ENCODE measurements around the gene PIN4. TPM values are rescaled to one million over a fixed set of nuclear protein-coding genes. Genes with fewer than 3 reads are reported as not detected.
"Not testable (repeated sequence)": the region's sequence is repeated elsewhere in the genome, so short reads cannot be mapped to it uniquely, and the experiment has no call there.

PIN4 gene
- total RNA-seq, 1 donor, result 1.3 TPM

- no peak for DNase-seq (ENCODE audit: low read depth in 2 of 3, low spot score in 2 of 3)
Measured at GRCh38 chrX:72201836-72202536, 20.4 kb downstream of the PIN4 start.

DNA sequence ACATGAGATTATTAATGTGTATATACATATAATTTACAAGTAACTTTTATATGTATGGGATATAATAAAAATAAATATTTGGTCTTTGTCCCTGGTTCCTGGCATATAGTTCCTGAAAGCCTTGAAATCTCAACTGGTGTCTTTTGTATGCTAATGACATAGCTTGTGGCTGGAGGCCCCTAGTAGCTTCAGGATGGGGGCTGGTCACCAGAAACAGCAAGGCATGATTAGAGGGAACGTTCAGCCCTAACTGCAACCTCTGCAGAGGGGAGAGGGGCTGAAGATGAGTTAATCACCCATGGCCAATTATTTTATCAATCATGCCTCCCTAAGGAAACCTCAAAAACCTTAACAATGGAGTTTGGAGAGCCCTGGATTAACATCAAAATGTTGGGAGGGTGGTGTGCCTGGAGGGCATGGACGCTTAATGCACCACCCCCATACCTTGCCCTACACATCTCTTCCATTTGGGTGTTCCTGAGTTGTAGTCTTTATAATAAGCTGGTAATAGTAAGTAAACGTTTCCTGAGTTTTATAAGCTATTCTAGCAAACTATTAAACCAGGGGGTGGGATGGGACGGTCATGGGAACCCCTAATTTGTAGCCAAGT lies 21.3 kb downstream of the PIN4 start:
- DNase-seq (ENCODE audit: low read depth in 2 of 3, low spot score in 2 of 3), result no peak

DNA sequence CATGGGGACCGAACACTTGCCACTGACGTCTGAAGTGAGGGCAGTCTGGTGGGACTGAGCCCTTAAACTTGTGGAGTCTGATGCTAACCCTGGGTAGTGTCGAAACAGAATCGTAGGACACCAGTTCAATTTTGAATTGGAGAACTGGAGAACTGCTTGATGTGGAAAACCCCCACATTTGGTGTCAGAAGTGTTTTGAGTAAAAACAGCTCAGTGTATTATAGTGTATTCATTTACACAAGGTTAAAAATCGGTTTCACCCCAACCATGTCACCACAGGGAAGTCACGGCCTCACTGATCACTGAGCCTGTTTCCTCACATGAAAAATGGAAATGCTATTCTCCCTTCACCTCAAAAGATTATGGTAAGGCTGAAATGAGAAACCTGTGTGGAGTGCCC lies 21.9 kb downstream of the PIN4 start:
- no peak for DNase-seq (ENCODE audit: low read depth in 2 of 3, low spot score in 2 of 3)

DNA sequence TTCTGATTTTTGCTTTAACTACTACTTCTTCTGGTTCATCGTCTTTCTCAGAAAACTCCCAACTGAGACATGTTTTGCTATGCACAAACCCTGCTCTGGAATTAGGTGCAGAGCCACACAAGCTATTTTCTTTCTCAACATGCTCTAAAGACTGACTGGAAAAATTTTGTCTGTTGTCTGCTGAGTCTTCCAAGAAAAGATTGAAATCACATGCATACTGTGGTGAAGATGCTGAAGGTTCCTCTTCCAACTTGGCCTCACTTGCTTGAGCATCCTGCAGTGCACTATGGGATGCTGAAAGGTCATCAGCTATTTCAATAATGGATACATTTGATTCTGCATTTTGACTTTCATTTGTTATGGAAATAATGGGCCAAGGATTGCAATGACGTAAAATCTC lies 24.1 kb downstream of the PIN4 start:
- DNase-seq (ENCODE audit: low read depth in 2 of 3, low spot score in 2 of 3), result no peak

DNA sequence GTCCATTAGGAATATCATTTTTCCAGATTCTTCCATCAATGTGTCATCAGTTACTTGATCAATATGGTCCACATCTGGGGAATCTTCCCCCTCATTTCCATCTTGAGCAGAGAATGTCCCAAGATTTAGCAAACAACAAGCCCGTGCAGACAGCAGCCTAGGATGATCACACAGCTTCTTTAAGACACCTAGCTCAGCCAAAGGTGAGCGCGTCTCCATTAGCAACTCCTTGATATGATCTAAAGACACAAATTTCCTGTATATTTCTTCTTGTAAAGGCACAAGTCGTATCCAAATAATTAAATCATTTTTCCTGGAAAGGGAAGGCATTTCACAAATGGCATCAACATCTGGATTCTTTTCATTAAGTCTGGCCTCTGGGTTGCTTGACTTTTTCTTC lies 25.8 kb downstream of the PIN4 start:
- DNase-seq (ENCODE audit: low read depth in 2 of 3, low spot score in 2 of 3), result no peak

DNA sequence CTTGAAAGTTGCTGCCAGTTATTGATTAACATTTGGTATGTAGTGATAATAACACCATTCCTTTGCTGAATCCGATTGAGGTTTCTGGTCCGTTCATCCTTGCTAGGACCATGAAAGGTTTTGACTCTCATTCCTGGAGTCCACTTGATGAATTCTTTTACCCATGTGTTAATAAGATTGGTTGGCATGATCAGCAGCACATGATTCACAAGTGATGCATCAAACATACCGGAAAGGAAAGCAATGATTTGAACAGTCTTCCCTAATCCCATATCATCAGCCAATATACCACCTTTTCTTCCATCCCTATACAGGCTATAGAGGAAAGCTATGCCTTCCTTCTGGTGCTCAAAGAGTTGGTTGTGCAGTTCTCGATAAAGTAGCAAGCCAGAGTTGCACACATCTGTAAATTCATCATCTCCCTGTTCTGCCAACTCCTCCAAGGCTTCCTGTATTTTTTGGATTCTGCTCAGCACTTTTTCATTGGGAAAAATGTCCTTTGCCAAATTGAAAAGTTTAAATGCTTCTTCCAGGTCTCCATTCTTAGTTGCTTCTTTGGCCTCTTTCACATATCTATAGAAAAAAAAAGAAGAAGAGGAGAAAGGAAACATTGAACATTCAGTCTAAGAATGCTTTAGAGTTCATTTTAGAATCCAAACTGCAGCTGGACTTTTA lies 26.7 kb downstream of the PIN4 start:
- DNase-seq (ENCODE audit: low read depth in 2 of 3, low spot score in 2 of 3), result no peak

- DNase-seq (ENCODE audit: low read depth in 2 of 3, low spot score in 2 of 3), result no peak
Measured at GRCh38 chrX:72216973-72217372, 35.4 kb downstream of the PIN4 start.

DNA sequence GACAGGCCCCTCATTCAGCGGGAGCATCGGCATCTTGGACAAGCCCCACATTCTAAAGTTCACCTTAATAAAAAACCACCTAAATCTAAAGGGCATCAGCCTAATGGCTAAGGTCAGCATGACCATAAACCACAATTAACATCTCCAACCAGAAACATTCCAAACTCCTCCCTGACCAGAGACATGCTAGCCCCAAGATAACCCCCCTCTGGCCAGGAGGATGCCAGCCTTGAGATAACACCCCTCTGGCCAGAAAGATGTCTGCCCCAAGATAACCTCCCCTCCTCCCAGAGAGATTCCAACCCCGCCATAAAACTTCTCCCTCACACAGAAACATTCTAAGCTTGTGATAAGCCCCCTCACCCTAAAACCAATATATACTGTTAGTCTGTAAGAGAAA lies 38.8 kb downstream of the PIN4 start:
- not testable (repeated sequence) for DNase-seq (ENCODE audit: low read depth in 2 of 3, low spot score in 2 of 3)

- DNase-seq (ENCODE audit: low read depth in 2 of 3, low spot score in 2 of 3), result no peak
Measured at GRCh38 chrX:72230290-72230689, 48.7 kb downstream of the PIN4 start.

DNA sequence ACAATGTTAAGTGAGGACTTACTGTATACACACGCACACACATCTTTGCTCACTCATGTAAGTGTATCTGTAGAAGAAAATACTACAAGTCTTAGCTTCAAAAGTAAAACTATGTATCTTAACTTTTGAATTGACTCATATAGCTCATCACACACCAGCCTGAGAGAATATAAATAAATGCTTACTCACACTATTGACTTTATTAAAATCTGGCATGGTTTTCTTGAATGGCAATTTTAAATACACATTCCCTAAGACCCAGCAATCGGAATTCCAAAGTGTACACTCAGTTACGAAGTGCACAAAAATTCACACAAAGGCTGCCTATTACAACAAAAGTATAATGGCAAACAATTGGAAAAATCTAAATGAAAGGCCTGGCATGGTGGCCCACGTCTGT lies 55.3 kb downstream of the PIN4 start:
- DNase-seq (ENCODE audit: low read depth in 2 of 3, low spot score in 2 of 3), result no peak

- no peak for DNase-seq (ENCODE audit: low read depth in 2 of 3, low spot score in 2 of 3)
Measured at GRCh38 chrX:72238183-72238582, 56.6 kb downstream of the PIN4 start.

- DNase-seq (ENCODE audit: low read depth in 2 of 3, low spot score in 2 of 3), result peak; percentile 51 to 85 (median 81)
Measured at GRCh38 chrX:72238721-72239475, 57.3 kb downstream of the PIN4 start, which contains the start of gene ERCC6L. Gene ERCC6L, minus strand, starts transcription at chrX:72239027. Its CDS starts 116 bp downstream, at chrX:72238911.

- DNase-seq (ENCODE audit: low read depth in 2 of 3, low spot score in 2 of 3), result no peak
Measured at GRCh38 chrX:72240976-72241375, 59.4 kb downstream of the PIN4 start.

DNA sequence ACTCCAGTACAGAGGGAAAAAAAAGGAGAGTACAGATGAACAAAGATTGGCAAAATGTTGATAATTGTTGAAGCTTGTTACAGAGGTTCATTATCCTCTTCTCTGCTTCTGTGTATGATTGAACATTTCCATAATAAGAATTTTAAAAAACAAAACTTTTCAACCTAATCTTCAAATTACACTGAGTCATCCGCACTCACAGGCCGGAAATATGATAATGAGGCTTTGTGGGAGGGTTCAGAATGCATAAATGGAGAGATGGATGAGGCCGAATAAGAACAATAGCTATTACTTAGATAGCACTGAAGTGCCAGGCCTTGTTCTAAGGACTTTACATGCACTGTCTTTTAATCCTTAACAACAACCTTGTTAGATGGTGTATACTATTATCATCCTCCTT lies 61.9 kb downstream of the PIN4 start:
- DNase-seq (ENCODE audit: low read depth in 2 of 3, low spot score in 2 of 3), result peak in 1 of 3 donors; percentile 39

DNA sequence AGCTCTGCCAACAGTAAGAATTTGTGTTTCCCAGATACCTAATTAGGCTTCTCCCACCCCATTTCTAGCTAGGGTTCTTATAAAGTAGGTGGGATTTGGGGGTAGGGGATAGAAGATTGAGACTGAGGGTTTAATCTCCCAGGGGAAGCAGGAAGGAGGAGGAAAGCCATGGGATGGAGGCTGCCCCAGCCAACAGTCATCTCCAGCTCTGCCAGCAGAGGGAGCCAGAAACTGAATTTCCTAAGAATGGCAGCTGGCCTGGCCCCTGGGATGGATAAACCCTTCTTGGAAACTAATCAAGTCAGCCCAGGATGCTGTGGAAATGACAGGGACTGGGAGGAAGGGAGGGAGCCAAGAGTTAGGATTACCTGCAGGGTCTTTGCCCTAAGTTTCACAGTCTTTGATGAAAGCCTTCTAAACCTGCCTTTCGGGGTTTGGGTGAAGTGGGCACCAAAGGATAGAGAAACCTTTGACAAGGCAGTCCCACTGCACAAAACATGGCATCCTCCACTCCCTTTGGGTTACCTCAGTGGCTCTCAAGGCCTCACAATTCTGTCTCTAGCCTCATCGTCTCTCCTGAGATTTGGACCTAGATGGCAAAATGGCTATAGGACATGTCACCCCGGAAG lies 64.0 kb downstream of the PIN4 start:
- DNase-seq (ENCODE audit: low read depth in 2 of 3, low spot score in 2 of 3), result peak in 1 of 3 donors; percentile 32

GRCh38 chrX:72247206-72247942 lies 65.8 kb downstream of the PIN4 start:
- DNase-seq (ENCODE audit: low read depth in 2 of 3, low spot score in 2 of 3), result peak in 1 of 3 donors; percentile 25
